GM18951 (cell line): ENCODE measurements around the gene SLF2.

Experiments used
- POLR2A ChIP-seq: IDR thresholded peaks from 4 replicates; pipeline ENCODE4 v1.6.1; 2011; ENCODE audit warnings: mild to moderate bottlenecking; ENCODE audit not compliant: insufficient read length, insufficient read depth; ENCODE audit errors: extremely low read depth
- in situ Hi-C: fragments of 300-500 bp; cut with MboI; formaldehyde crosslinking; loops from one replicate; pipeline ENCODE4 v1.12.0; 2022; ENCODE audit warnings: low sequenced_read_pairs, mixed read lengths, inconsistent platforms; ENCODE audit not compliant: unreplicated experiment

SLF2 gene

DNA sequence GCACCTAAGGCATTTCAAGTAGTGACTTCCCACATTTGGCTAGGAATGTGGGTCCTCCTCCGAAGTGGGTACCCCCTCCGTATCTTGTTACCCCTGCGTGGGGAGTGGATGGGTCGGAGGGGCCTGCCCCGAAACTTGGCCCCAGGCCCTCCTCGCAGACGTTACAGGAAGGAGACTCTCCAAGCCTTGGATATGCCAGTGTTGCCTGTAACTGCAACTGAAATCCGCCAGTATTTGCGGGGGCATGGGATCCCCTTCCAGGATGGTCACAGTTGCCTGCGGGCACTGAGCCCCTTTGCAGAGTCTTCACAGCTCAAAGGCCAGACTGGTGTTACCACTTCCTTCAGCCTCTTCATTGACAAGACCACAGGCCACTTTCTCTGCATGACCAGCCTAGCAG, 75.4 kb downstream of the SLF2 start:
- in situ Hi-C loops: no loop called here
- TF ChIP-seq POLR2A: no peak

DNA sequence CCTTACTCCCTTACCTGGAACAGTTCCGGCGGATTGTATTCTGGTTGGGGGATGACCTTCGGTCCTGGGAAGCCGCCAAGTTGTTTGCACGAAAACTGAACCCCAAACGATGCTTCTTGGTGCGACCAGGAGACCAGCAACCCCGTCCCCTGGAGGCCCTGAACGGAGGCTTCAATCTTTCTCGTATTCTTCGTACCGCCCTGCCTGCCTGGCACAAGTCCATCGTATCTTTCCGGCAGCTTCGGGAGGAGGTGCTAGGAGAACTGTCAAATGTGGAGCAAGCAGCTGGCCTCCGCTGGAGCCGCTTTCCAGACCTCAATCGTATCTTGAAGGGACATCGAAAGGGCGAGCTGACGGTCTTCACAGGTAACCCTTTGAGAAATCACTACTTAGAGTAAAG, 76.3 kb downstream of the SLF2 start:
- TF ChIP-seq POLR2A: no peak
- in situ Hi-C loops: no loop called here

DNA sequence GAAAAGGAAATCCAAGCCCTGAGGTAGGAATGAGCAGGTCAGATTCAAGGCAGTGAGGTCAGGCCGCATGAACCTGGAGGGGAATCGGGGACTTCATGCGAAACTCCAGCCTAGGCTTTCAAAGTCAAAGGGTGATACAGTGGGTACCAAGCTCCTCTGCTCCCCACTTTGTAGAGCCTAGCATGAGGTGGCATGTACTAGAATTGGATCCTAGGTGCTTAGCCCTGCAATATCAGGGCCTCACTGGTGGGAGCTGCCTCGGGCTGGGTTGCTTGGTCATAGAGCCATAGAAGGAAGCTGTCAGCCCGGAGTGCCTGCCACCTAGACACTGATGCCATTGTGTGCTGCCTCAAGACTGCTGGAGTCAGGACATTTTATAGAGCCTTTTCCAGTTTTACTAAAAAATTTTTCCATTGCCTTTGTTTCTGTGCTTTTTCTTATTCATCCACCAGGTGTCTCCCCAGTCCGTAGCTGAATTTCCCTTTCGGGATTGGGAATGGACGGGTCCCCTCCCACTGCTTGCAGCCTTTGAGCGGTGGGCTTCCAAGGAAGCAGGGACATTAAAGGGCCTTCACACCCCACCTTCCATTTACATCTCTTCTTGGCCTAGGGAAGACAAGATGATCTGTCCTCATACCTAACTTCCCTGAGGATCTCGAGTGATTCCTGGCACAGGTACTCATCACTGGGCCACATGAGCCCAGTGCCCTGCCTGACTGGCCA, 81.4 kb downstream of the SLF2 start:
- in situ Hi-C loops: no loop called here
- no peak for TF ChIP-seq POLR2A

DNA sequence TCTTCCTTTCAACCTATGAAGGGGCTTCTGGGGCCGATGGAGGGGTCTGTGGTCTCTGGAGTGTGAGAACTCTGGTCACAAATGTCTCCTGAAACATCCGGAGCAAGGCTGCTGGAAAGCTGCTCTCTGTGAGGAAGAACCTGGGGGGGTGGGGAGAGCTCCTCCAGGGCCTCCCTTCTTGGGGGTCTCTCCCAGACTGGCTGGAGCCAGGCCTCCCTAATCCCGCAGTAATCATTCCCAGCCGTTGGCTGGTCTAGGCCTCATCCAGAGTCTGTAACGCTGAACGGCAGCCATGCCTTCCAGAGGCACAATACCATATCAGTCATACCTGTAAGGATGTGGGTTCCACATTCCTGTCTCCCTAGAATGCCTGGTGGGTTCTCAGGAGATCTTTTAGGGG, 82.4 kb downstream of the SLF2 start:
- in situ Hi-C loops: no loop called here
- no peak for TF ChIP-seq POLR2A

DNA sequence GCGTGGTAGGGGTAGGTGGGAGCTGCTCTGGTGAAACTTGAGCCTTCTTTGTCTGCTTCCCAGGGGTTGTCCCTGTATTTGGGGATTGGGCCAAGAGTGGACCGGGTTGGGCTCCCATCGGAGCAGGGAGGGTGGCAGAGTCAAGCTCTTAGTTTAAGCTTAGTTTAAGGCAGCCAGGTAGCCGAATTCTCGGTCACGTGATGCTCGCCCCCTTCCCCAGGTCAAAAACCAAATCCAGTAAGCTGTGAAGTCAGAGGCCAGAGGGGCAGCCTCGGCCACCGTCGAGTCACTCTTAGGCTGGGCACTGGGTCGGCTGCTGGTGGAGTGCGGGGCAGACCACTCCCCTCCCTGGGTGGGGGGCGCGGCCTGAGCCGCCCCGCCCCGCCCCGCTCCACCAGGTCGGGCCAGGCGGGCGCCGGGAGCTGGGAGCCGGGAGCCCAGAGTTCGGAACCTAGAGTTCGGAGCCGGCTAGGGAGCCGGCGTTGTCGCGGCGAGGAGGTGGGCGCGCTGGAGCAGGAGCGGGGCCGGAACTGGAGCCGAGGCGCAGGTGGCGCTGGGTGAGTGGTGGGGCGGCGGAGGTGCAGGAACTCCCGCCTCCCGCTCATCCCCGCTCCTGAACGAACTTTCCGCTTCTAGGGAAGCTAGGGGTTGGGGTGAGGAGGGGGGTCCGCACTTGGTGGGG, 84.1 kb downstream of the SLF2 start:
- in situ Hi-C loops: no loop called here
- peak; percentile 48 for TF ChIP-seq POLR2A

DNA sequence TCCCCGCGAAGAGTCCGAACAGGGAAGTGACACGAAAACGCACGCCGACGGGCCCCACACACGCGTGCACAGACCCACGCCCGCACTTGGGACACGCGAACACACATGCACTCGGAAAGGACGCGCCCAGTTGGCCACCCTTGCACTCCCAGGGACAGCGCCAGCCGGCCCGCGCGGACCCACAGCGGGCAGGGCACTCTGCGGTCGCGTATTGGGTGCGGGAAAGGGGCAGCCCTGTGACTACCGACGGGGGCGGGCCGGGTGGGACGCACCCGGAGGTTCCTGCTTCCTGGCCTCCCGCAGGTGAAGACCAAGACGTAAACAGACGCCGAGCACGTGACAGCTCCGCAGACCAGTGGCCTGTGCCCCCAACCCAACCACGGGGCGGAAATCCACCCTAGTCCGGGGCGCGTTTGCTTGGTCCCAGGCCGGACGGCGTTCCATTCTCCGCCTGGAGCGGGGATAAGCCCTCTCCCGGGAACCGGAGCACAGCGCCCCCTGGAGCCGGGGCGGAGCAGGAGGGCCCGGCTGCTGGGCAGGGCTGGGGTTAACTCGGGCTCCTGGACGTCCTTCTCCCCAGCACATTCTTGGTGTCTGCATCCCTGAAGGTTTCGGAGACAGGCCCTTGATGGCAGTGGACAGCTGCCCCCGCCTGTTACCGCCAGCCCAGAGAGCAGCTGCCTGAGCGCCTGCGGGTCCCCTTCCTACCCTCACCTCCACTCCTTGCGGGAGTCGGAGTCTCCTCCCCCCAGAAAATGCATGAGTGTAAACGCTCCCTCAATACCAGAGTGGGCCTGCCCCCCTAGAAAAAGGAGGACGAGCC, 84.8 kb downstream of the SLF2 start:
- in situ Hi-C loops: no loop called here

DNA sequence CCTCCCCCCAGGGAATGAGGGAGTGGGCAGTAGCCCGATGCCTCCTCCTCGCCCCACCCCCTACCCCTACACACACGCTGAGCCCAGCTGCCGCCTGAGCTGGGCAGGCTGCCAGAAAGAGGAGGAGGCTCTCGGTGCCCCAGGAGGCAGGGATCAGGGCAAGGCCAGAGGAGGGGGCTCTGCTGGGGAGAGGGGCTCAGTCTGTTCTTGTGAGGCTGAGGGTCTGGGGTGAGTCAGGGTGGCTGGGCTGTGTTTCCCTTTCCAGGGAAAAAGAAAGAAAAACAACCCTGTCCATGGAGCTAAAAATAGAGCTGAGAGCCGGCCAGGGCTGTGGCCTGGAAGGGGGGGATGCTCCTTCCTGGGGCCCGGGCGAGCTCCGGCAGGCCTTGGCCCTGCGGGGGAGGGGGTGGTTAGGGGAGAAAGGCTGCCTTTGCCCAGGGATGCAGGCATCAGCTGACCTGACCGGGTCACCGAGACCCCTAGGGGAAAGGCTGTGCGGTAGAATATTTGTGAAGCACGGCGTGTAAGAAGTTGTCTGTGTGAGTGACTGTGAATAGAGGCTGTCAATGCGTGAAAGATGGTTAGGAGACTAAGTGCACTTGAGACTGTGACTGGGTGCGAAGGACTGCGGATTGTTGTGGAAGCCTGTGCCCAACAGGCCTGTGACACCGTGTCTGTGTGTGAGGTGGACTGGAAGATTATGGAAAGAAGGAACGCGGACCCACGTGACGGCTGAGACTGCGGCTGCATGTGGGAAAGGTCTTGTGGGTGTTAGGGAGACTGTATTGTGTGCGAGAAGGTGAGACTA, 85.6 kb downstream of the SLF2 start:
- in situ Hi-C loops: no loop called here
- no peak for TF ChIP-seq POLR2A

More for the DNA sequence above, 84.8 kb downstream of the SLF2 start:
- peak; percentile 49 for TF ChIP-seq POLR2A

DNA sequence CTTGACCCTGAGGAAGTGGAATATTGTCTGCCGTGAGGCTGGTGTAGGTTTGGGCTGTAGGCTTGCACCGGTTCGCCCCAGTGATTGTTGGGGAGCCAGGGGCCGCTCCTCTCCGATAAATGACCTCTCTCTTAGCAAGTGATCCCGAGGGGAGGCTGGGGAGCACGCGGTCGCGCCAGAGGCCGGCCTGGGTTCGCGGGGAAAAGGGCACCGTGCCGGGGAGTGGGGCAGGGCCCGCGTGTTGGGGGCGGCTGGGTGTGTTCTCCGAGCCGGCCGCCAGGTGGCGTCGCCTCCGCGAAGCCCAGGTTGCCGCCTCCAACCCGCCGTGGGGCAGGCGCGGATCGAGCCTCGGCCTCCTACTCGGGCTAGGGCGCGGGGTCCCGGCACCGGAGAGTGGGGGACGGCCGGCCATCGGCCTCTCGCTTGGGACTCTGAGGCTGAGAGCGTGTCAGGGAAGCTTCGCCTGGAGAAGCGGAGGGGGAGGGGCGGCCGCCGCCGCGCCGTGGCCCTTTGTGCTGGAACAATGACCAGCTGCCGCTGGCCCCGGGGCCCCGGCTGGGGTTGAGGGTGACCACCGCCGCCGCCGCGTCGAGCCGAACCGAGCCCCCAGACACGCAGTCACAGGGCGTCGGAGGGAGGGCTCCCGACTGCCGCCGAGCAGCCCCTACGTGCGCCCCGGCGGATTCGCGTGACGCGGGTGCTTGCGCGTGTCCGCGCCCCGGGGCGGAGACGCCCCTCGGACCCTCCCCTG, 86.4 kb downstream of the SLF2 start:
- TF ChIP-seq POLR2A: peak; percentile 40
- in situ Hi-C loops: no loop called here

DNA sequence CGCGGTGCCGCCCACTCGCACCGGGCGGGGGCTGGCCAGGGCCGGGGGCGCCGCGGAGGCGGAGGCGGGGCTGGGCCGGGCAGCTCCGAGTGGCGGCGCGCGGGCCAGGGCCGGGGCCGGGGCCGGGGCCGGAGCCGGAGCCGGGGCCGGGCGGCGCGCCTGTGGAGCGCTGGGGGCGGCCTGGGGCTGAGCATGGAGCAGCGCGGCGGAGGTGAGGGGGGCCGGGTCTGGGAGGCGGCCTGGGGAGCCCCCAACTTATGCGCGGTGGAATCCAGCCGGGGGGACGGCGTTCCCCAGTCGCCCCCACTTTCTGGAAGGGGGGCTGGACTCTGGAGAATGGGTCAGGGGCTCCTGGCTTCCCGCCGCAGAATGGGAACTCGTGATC, 87.0 kb downstream of the SLF2 start, which contains the start of gene LZTS2:
Gene LZTS2 (plus strand): TSS at position 67 of the 385 bp plus-strand sequence. CDS start 2,731 bp downstream, outside the sequence.
- TF ChIP-seq POLR2A: no peak
- in situ Hi-C loops: no loop called here

DNA sequence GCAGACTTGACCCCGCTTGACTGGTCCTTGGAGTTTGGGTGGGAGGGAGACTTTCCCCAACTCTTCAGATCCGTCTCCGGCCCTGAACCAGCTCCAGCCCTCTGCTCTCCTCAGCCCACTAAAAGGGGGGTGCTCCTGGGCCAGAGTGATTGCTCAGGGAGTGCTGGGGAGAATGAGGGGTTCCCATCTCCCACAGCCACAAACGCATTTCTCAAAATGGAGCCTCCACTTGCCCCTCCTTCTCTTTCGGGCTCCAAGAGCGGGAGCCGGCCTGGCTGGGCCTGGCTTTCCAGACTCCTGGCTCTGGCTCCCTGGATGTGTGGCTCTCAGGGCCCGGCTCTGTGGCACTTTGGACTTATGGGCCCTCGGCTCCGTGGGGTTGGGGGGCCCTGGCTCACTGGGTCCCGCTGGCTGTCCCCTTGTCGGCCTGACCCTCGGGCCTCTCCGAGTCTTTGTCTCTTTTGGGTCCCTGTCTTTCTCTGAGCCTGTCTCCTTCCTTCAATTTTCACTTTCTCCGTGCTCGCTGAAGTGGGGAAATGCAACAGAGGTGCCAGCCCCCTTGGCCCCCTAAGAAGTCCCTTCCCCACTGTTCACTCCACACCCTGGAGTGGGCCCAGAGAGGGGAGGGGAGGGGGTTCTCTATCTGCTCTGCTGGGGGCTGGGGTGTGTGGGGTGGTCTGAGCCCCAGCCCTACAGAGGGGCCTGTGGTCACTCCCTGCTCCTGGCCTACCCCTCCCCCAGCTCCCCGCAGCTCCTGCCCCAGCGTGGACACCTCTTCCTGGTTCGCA, 87.6 kb downstream of the SLF2 start:
- no peak for TF ChIP-seq POLR2A
- in situ Hi-C loops: no loop called here

DNA sequence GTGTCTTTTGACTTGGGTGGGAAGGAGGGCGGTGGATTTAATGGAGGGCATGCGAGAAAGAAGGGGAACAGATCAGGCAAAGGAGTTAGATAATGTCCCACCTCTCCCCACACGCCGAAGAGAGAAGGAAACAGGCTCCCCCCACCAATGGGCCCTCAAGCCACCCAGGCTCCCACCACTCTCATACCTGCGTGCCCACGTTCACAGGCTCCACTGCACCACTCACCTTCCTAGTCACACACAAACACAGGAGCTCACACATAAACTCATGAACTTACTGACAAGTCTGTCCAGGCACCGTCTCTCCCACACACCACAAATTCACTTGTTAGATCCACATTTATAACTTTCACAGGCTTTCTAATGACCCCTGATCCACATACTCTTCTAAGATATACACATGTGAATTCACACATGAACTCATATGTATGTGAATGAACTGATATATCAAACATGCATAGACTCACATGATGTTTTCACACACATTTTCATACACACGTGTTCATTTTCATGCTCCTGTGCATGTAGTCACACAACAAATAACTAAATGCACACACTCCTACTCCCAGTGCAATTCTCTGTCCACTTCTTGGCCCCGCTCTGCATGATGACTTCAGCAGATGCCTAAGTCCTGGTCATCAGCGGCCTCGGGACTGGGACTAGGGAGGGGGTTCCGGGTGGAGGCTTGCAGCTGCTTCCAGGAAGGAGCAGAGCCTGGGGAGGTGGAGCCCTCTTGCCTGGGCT, 88.3 kb downstream of the SLF2 start:
- in situ Hi-C loops: no loop called here
- TF ChIP-seq POLR2A: no peak
